ENCODE results near the gene KCNRG.

DNA sequence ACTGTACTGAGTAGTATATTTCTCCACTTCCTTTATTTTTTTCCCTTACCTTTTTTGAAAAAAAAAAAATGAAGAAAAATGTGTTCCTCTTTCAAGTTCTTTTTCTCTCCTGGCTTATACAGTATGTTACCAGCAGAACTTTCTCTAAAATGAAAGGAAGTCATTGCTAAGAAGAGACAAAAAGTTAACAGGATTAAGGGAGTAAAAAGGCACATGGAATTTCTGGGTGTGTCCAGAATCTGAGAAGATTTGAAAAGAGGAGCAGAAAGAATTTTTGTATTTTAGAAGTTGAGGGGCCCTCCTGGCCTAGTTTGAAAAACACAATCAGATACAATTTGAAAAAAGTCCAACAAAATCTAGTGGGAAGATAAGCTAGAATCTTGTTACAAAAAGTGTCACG lies 39.4 kb upstream of the KCNRG start:
- TF ChIP-seq, protein P1, sequence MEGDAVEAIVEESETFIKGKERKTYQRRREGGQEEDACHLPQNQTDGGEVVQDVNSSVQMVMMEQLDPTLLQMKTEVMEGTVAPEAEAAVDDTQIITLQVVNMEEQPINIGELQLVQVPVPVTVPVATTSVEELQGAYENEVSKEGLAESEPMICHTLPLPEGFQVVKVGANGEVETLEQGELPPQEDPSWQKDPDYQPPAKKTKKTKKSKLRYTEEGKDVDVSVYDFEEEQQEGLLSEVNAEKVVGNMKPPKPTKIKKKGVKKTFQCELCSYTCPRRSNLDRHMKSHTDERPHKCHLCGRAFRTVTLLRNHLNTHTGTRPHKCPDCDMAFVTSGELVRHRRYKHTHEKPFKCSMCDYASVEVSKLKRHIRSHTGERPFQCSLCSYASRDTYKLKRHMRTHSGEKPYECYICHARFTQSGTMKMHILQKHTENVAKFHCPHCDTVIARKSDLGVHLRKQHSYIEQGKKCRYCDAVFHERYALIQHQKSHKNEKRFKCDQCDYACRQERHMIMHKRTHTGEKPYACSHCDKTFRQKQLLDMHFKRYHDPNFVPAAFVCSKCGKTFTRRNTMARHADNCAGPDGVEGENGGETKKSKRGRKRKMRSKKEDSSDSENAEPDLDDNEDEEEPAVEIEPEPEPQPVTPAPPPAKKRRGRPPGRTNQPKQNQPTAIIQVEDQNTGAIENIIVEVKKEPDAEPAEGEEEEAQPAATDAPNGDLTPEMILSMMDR (IDR thresholded peaks at IDR 0.05) = no peak
- TF ChIP-seq POLR2A (IDR thresholded peaks at IDR 0.05) = no peak
- TF ChIP-seq POLR2AphosphoS5 (IDR thresholded peaks at IDR 0.05) = no peak

Measured in breast epithelium (tissue), 3 donors.